GM18505 (cell line): ENCODE data around the gene ABHD2.

Experiments used
- ATAC-seq: cut with Tn5 transposase; IDR thresholded peaks from one replicate; pipeline ENCODE4 v1.9.1; 2021; ENCODE audit not compliant: unreplicated experiment
- POLR2A ChIP-seq: IDR thresholded peaks from 4 replicates; pipeline ENCODE4 v1.6.1; 2011; ENCODE audit warnings: borderline replicate concordance; ENCODE audit not compliant: insufficient read depth, insufficient read length; ENCODE audit errors: extremely low read depth

Gene ABHD2

GRCh38 chr15:89150762-89151664 is 62.8 kb downstream of the ABHD2 start:
- TF ChIP-seq POLR2A, result no peak
- no peak for ATAC-seq

GRCh38 chr15:89155122-89155521 is 66.9 kb downstream of the ABHD2 start:
- no peak for TF ChIP-seq POLR2A
- ATAC-seq, result no peak

DNA sequence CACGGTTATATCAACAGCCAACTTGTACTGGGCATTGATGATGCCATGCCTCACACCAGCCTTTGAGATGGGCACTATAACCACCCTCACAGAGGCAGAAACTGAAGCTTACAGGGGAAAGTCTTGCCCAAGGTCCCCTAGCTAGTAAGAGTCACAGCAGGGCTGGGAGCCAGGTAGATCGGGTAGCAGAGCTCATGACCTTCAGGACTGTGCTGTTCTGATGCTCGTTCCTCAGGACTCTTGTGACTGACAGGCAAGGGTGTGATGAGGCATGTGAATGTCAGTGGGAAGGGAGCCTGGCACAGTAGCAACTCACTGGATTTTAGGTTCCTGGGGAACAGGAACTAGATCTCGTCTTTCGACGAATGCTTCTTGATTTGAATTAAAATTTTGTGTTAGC is 67.4 kb downstream of the ABHD2 start:
- no peak for ATAC-seq
- TF ChIP-seq POLR2A, result no peak

DNA sequence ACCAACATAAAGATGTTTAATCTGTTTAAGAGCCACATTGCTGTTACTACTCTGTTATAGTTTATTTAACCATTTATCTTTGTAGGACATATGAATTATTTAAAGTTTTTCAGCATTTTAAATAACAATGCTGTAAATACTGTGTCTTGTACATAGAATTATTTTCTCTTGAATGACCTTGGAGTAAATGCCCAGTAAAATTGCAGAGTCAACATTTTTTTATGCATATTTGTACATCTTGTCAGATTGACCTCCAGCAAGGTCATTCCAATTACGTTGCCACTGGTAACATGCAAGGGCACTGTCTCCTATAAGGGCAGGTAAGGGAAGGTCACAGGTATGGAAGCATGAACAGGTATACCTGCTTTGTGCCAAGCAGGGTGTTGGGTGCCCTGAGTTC is 68.8 kb downstream of the ABHD2 start:
- TF ChIP-seq POLR2A, result no peak
- ATAC-seq, result no peak

- TF ChIP-seq POLR2A, result no peak
- no peak for ATAC-seq
Measured at GRCh38 chr15:89157918-89158564, 69.8 kb downstream of the ABHD2 start.

- ATAC-seq, result no peak
- TF ChIP-seq POLR2A, result no peak
Measured at GRCh38 chr15:89161666-89162065, 73.4 kb downstream of the ABHD2 start.

DNA sequence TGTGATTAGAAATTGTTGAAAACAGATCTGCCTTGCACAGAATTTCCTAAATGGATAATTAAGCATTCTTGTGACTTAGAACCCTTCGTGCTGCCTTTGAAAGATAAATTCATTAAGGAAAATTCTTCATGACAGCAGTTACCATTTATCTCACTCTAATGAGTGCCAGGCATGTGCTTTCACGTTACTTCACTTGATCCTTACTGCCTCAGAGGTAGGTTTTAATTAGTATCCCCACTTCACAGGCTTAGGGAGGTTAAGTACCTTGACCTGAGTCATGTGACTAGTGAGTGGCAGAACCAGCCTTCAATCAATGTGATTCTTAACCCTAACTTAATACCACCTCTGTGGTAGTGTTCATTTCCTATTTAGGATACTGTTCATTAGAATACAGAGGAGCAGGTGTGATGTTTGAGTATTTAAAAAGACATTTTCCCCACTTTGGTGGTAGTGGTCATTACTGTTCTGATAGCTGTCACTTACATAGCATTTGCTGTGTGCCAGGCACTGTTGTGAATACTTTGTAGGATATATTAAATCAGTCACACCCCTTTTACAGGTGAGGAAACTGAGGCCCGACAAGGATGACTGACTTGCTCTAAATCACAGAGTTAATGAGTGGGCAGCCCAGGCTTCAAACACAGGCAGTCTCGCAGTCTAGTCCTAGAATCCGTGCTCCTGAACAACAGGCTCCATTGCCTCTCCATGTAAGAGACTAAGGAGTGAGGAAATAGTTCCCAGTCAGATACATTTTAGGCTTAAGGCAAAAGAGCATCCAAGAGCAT is 75.2 kb downstream of the ABHD2 start:
- no peak for TF ChIP-seq POLR2A
- no peak for ATAC-seq

DNA sequence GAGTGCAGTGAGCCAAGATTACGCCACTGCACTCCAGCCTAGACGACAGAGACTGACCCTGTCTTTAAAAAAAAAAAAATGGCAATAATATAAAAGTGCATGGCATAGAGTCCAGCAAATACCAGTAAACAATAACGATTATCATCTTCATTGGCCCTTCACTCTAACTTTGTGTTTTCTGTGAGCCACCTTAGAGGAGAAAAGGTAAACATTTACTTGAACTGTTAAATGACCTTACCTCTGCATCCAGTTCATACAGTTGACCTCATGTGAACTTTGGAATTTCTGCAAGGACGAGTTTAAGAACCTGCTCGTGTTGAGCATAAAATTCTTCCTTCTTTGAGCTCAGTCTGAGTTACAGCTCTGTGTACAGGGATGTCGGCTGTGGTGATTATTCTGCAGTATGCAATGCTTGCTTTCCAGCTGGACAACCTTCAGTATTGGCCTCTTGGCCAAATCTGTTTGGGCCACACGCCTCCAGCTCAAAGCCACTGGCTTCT is 76.5 kb downstream of the ABHD2 start:
- no peak for TF ChIP-seq POLR2A
- ATAC-seq, result no peak

- ATAC-seq, result no peak
- no peak for TF ChIP-seq POLR2A
Measured at GRCh38 chr15:89165677-89166076, 77.4 kb downstream of the ABHD2 start.

DNA sequence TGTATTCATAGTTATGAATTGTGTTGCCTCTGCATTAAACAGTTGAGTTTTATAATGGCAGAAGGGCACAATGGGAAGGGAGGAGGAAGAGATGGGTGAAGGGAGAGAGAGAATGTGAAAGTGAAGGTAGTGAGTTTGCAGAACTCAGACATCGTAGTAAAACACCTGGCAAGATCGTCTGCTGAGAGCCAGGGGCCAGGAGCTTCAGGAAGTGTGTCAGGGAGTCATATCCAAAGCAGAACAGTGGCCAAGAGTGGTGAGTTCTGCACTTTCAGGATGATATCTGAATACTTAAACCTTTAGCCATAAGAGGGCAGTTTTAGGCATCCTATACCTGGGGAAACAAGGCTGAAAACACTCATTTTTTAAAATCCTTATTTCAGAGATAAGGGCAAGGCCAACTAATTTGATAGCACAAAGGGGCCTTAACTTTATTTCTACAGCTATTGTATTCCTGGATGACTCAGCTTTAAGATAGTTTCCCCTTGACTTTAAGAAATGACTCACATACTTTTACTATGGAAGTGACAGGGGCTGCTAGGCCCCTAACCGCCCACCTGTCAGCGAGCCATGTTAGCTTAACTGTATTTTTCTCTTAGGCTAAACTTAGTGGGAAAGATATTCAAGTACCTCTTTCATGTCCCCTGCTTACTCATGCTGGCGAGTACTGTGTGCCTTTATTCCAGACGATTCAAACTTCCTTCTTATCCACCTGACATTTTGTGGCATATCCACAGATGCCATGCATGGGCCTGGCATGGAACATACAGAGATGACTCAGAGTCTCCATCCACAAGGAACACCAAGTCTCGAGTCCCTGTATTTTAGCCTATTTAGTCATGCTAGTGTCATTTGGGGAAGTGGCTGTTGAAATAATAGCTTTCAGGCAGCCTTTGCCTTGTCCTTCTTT is 79.3 kb downstream of the ABHD2 start:
- ATAC-seq, result peak; percentile 71

DNA sequence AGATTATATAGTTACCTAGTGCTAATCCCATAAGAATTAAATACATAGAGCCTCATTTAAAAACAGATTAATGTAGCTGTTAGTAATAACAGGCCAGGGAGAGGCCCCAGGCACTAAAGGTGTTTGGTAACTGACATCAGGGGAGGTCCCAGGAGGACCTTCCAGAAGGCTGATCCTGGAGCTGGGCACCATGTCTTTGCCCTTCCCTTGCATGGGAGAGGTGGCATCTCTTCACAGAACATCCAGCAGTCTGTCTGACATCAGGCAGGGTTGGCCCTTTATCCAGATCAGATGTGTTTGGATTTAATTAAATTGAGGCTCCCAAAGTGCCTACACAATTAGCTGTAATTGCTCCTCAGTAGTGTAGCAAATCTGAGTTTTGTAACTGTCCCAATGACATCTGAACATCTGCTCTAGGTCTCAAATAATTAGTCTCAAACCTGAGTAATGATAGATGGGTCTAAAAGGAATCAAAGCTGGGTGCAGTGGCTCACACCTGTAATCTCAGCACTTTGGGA is 80.1 kb downstream of the ABHD2 start:
- ATAC-seq, result no peak
- no peak for TF ChIP-seq POLR2A

More for the DNA sequence above, 79.3 kb downstream of the ABHD2 start:
- TF ChIP-seq POLR2A, result no peak

- no peak for TF ChIP-seq POLR2A
- ATAC-seq, result no peak
Measured at GRCh38 chr15:89170364-89170763, 82.1 kb downstream of the ABHD2 start.
